Progenitor cell of endocrine pancreas (in vitro differentiated cells): Measurements from ENCODE around the gene ASTE1. TPM values are rescaled to one million over a fixed set of nuclear protein-coding genes. Genes with fewer than 3 reads are reported as not detected.

Experiments used
- DNase-seq: peaks from one replicate; pipeline ENCODE4 v3.0.0; 2021; ENCODE audit warnings: low spot score; ENCODE audit not compliant: unreplicated experiment
- H3K27ac Mint-ChIP-seq: 2 replicates; pipeline ENCODE4 v1.8.0; 2021; ENCODE audit warnings: mild to moderate bottlenecking, moderate library complexity, mixed read lengths
- H3K27me3 Mint-ChIP-seq: 2 replicates; pipeline ENCODE4 v1.8.0; 2021; ENCODE audit warnings: mixed read lengths
- H3K36me3 Mint-ChIP-seq: 2 replicates; pipeline ENCODE4 v1.8.0; 2022; ENCODE audit warnings: mixed read lengths; ENCODE audit not compliant: insufficient read depth
- H3K4me1 Mint-ChIP-seq: 2 replicates; pipeline ENCODE4 v1.8.0; 2021; ENCODE audit warnings: low read depth, mixed read lengths
- H3K4me3 Mint-ChIP-seq: 2 replicates; pipeline ENCODE4 v1.8.0; 2021; ENCODE audit warnings: low read depth, mild to moderate bottlenecking, moderate library complexity, mixed read lengths
- H3K9me3 Mint-ChIP-seq: 2 replicates; pipeline ENCODE4 v1.8.0; 2021; ENCODE audit warnings: low read depth, mixed read lengths
- total RNA-seq: library from RNA; stranded (reverse); gene quantifications from 2 replicates; pipeline ENCODE4 v1.2.1, GENCODE V29; 2021
- TF ChIP-seq, protein P1 (sequence below): fragments of 200-600 bp; sonication (generic); IDR thresholded peaks from one replicate; pipeline ENCODE4 v1.5.0; 2021; ENCODE audit warnings: antibody characterized with exemption, mild to moderate bottlenecking; ENCODE audit not compliant: unreplicated experiment

ASTE1 gene
- total RNA-seq, 1 donor from 2014 or later, result 8.6 TPM

DNA sequence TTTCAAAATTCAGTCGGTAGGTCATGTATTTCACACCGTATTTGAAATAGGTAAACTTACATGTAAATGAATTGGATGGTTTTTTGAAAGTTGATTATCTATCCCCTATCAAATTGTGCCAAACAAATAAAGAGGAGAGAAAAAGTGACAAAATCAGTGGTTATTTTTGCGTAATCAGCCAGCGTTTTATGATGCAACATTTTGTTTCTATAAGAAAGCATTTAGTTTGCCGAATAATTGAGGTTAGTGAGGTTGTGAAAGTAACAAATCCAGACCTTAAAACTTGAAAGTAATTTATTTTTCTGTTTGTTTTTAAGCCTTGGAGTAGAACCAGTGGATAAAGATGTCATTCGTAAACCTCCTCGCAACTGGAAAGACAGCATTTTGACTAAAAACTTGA is 29.3 kb downstream of the ASTE1 start:
- Mint-ChIP-seq H3K27me3 (no peaks in the 10 kb centered on the region), H3K9me3 (no peaks in the 10 kb centered on the region), H3K36me3 (peaks cover 7% of the 10 kb centered on the region), H3K4me3 (no peak overlapping the region), H3K4me1 (no peaks in the 10 kb centered on the region), H3K27ac (no peak overlapping the region)
- DNase-seq, result no peak
- TF ChIP-seq, protein P1, sequence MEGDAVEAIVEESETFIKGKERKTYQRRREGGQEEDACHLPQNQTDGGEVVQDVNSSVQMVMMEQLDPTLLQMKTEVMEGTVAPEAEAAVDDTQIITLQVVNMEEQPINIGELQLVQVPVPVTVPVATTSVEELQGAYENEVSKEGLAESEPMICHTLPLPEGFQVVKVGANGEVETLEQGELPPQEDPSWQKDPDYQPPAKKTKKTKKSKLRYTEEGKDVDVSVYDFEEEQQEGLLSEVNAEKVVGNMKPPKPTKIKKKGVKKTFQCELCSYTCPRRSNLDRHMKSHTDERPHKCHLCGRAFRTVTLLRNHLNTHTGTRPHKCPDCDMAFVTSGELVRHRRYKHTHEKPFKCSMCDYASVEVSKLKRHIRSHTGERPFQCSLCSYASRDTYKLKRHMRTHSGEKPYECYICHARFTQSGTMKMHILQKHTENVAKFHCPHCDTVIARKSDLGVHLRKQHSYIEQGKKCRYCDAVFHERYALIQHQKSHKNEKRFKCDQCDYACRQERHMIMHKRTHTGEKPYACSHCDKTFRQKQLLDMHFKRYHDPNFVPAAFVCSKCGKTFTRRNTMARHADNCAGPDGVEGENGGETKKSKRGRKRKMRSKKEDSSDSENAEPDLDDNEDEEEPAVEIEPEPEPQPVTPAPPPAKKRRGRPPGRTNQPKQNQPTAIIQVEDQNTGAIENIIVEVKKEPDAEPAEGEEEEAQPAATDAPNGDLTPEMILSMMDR, result no peak

DNA sequence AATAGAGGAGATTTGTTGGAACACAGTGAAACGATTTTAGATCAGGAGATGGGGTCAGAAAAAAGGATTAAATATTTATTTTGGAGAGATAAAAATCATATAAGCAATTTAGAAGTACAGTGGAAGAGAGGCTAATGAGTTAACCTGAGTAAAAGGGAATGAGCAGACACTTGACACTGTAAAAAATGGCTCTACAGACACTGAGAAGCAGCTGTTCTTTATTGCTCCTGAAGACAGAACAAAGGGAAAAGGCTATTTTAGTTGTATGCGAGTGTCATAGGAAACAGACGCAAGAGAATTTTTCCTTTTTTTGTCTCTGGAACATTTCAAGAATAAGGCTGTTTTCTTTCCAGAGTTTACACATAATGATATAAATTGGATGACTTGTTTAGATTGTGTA is 34.3 kb downstream of the ASTE1 start:
- no peaks in the 10 kb centered on the region for H3K4me1 Mint-ChIP-seq
- H3K4me3 Mint-ChIP-seq, result no peak overlapping the region
- no peaks in the 10 kb centered on the region for H3K9me3 Mint-ChIP-seq
- H3K27me3 Mint-ChIP-seq, result no peaks in the 10 kb centered on the region
- no peak overlapping the region for H3K27ac Mint-ChIP-seq
- DNase-seq, result no peak
- H3K36me3 Mint-ChIP-seq, result peaks cover 10% of the 10 kb centered on the region
- TF ChIP-seq, protein P1, result no peak

DNA sequence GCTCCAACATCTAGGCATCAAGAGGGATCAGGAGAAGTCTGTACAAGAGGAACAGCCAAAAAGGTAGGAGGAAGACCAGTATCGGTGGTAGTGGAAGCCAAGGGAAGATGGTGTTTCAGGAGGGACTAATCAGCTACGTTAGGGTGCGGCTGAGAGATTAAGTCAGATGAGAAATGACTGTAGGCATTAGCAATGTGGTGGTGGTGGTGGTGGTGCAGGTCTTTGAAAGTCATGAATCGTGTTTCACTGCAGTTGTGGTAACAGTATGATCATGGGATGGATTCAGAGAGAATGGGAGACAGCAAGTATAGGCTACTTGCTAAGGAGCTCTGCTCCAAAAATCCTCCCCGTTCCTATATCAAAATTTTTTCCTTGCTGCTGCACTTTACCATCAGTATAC is 35.5 kb downstream of the ASTE1 start:
- Mint-ChIP-seq H3K4me1 (no peaks in the 10 kb centered on the region), H3K9me3 (no peaks in the 10 kb centered on the region), H3K27me3 (no peaks in the 10 kb centered on the region), H3K36me3 (peaks cover 10% of the 10 kb centered on the region), H3K27ac (no peak overlapping the region), H3K4me3 (no peak overlapping the region)
- no peak for DNase-seq
- TF ChIP-seq, protein P1, result no peak

DNA sequence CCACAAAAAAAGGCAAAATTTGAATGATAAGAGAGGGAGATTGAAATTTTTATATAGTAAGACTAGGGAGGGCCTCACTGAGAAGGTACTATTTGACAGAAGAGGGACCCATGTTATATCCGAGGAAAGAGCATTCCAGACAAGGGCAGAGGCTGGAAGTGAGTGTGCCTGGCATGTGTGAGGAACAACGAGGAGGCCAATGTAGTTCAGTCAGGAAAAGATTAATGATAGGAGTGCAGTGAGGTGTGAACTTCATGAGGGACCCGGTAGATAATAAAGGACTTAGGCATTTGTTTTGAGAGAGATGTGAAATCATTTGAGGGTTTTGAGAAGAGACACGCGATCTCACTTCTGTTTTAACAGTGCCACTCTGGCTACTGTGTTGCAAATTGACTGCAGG is 36.3 kb downstream of the ASTE1 start:
- H3K27ac Mint-ChIP-seq, result peak overlapping the region; percentile 27
- TF ChIP-seq, protein P1, result no peak
- H3K36me3 Mint-ChIP-seq, result peaks cover 10% of the 10 kb centered on the region
- H3K27me3 Mint-ChIP-seq, result no peaks in the 10 kb centered on the region
- no peaks in the 10 kb centered on the region for H3K4me1 Mint-ChIP-seq
- no peak for DNase-seq
- no peaks in the 10 kb centered on the region for H3K9me3 Mint-ChIP-seq
- H3K4me3 Mint-ChIP-seq, result no peak overlapping the region

DNA sequence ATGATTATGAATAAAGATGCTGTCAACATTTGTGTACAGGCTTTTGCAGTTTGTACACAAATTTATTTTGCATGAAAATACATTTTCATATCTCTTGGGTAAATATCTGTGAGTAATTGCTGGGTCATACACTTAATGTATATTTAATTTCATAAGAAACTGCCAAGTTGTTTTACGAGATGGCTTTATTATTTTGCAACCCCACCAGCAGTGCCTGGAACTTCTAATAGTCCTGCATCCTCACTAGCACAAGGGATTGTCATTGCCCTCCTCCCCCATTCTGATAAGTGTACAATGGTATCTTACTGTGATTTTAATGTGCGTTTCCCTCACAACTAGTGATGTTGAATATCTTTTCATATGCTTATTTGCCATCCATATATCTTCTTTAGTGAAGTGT is 45.2 kb downstream of the ASTE1 start:
- H3K27ac Mint-ChIP-seq, result no peak overlapping the region
- no peaks in the 10 kb centered on the region for H3K9me3 Mint-ChIP-seq
- H3K36me3 Mint-ChIP-seq, result peaks cover 2% of the 10 kb centered on the region

More for the DNA sequence above, 45.2 kb downstream of the ASTE1 start:
- Mint-ChIP-seq H3K27me3 (no peaks in the 10 kb centered on the region), H3K4me1 (no peaks in the 10 kb centered on the region), H3K4me3 (no peak overlapping the region)
- TF ChIP-seq, protein P1, result no peak
- DNase-seq, result no peak
